Neuronal stem cell (in vitro differentiated cells): ENCODE measurements around the gene SND1.

ENCODE experiments used
- DNase-seq: peaks from one replicate; pipeline ENCODE4 v3.0.0-alpha.2; 2013; ENCODE audit warnings: low spot score
- H2AFZ ChIP-seq: one replicate; pipeline ENCODE4 v1.6.1; 2013; ENCODE audit warnings: mild to moderate bottlenecking, low read length, inconsistent platforms
- H2AK5ac ChIP-seq: 2 replicates; pipeline ENCODE4 v1.6.1; 2013; ENCODE audit warnings: low read depth, mild to moderate bottlenecking, inconsistent platforms, low read length, moderate library complexity, mixed read lengths
- H2BK120ac ChIP-seq: 2 replicates; pipeline ENCODE4 v1.6.1; 2013; ENCODE audit warnings: low read depth, mild to moderate bottlenecking, inconsistent platforms, low read length, moderate library complexity, mixed read lengths
- H2BK12ac ChIP-seq: one replicate; pipeline ENCODE4 v1.6.1; 2013; ENCODE audit warnings: low read length, inconsistent platforms
- H2BK15ac ChIP-seq: 2 replicates; pipeline ENCODE4 v1.6.1; 2013; ENCODE audit warnings: mild to moderate bottlenecking, low read length, inconsistent platforms, mixed read lengths
- H2BK5ac ChIP-seq: one replicate; pipeline ENCODE4 v1.6.1; 2013; ENCODE audit warnings: inconsistent platforms, mild to moderate bottlenecking, low read length, moderate library complexity
- H3K14ac ChIP-seq: one replicate; pipeline ENCODE4 v1.6.1; 2013; ENCODE audit warnings: low read length, inconsistent platforms
- H3K18ac ChIP-seq: 2 replicates; pipeline ENCODE4 v1.6.1; 2013; ENCODE audit warnings: low read length, inconsistent platforms
- H3K23ac ChIP-seq: 2 replicates; pipeline ENCODE4 v1.6.1; 2013; ENCODE audit warnings: low read depth, mild to moderate bottlenecking, mixed read lengths, low read length, inconsistent platforms; ENCODE audit not compliant: poor library complexity
- H3K27ac ChIP-seq: replicated peaks from 3 replicates; pipeline ENCODE4 v1.5.1; 2013; ENCODE audit warnings: low read length, inconsistent platforms
- H3K27me3 ChIP-seq, 3 experiments: 2 replicates each; pipeline ENCODE4 v1.6.1; 2013; ENCODE audit warnings: low read length in 3 of 3, mild to moderate bottlenecking in 2 of 3, inconsistent platforms in 1 of 3, low read depth in 1 of 3, mixed read lengths in 1 of 3, moderate library complexity in 1 of 3; ENCODE audit not compliant: control insufficient read depth in 3 of 3, insufficient read depth in 3 of 3
- H3K36me3 ChIP-seq, 2 donors: replicated peaks in 1 of 2; 2 replicates each; pipeline ENCODE4 v1.6.1; 2013; ENCODE audit warnings: low read length in 2 of 2; ENCODE audit not compliant: control insufficient read depth in 2 of 2, insufficient read depth in 2 of 2
- H3K4ac ChIP-seq: 2 replicates; pipeline ENCODE4 v1.6.1; 2013; ENCODE audit warnings: inconsistent platforms, mild to moderate bottlenecking, low read length, moderate library complexity
- H3K4me1 ChIP-seq, 2 donors: 1 replicate in 1 of 2; 2 replicates in 1 of 2; pipeline ENCODE4 v1.6.1; 2013; ENCODE audit warnings: low read length in 2 of 2, low read depth in 1 of 2; ENCODE audit not compliant: control insufficient read depth in 2 of 2, insufficient read depth in 1 of 2
- H3K4me2 ChIP-seq: one replicate; pipeline ENCODE4 v1.6.1; 2013; ENCODE audit warnings: mild to moderate bottlenecking, low read length, inconsistent platforms; ENCODE audit not compliant: insufficient read depth, poor library complexity, severe bottlenecking
- H3K4me3 ChIP-seq, 2 donors: 2 replicates each; pipeline ENCODE4 v1.5.1; 2013; ENCODE audit warnings: low read length in 2 of 2, mild to moderate bottlenecking in 2 of 2, inconsistent platforms in 1 of 2, moderate library complexity in 1 of 2
- H3K79me1 ChIP-seq: one replicate; pipeline ENCODE4 v1.6.1; 2013; ENCODE audit warnings: low read depth, mild to moderate bottlenecking, inconsistent platforms, low read length, moderate library complexity
- H3K9ac ChIP-seq: one replicate; pipeline ENCODE4 v1.6.1; 2013; ENCODE audit warnings: mild to moderate bottlenecking, low read depth, low read length, inconsistent platforms; ENCODE audit not compliant: poor library complexity
- H3K9me3 ChIP-seq, 2 donors: replicated peaks in 1 of 2; 2 replicates each; pipeline versions ENCODE3 to v1.6.1; 2013; ENCODE audit warnings: low read length in 2 of 2, mild to moderate bottlenecking in 2 of 2, inconsistent platforms in 1 of 2, low read depth in 1 of 2, mixed read lengths in 1 of 2, moderate library complexity in 1 of 2; ENCODE audit not compliant: control insufficient read depth in 2 of 2, insufficient read depth in 1 of 2
- H4K8ac ChIP-seq: one replicate; pipeline ENCODE4 v1.6.1; 2013; ENCODE audit warnings: low read depth, mild to moderate bottlenecking, inconsistent platforms, low read length, moderate library complexity
- H4K91ac ChIP-seq: one replicate; pipeline ENCODE4 v1.6.1; 2013; ENCODE audit warnings: low read length, low read depth, mild to moderate bottlenecking, inconsistent platforms; ENCODE audit not compliant: poor library complexity
- WGBS, 2 donors: extraction: QIAGEN DNeasy Blood & Tissue Kit; methylation state at CpG; one replicate each; pipeline ENCODE4 v1.1.7; 2013; ENCODE audit warnings: missing lambda C conversion rate in 2 of 2, mixed read lengths in 1 of 2; ENCODE audit not compliant: insufficient read length in 2 of 2, insufficient replicate concordance in 1 of 2; ENCODE audit errors: extremely low coverage in 2 of 2; 5-methylcytosine and 5-hydroxymethylcytosine counted together

SND1 gene

GRCh38 chr7:128037081-128037480, 385.1 kb downstream of the SND1 start:
- Histone ChIP-seq H2BK12ac (no peak overlapping the region), H3K4me3 (no peak overlapping the region), H3K27ac (no peak overlapping the region), H3K36me3 (no peaks in the 10 kb centered on the region), H2BK15ac (no peak overlapping the region), H3K14ac (no peak overlapping the region), H3K4ac (no peak overlapping the region), H3K23ac (no peak overlapping the region), H4K8ac (no peak overlapping the region), H3K9ac (no peak overlapping the region), H3K4me1 (peaks cover 11 to 13% of the 10 kb centered on the region in 2 donors), H3K27me3 (no peaks in the 10 kb centered on the region), H3K79me1 (no peaks in the 10 kb centered on the region), H2BK5ac (no peak overlapping the region), H3K4me2 (no peak overlapping the region), H3K18ac (no peak overlapping the region), H2AFZ (no peak overlapping the region), H2AK5ac (no peak overlapping the region), H3K9me3 (no peaks in the 10 kb centered on the region), H4K91ac (no peak overlapping the region), H2BK120ac (no peak overlapping the region)
- DNase-seq, result no peak
- WGBS, 2 donors, result no CpG with 5 or more reads among the region's 2 CpGs

- Histone ChIP-seq H3K4ac (no peak overlapping the region), H3K36me3 (no peaks in the 10 kb centered on the region), H3K4me3 (no peak overlapping the region), H3K9ac (no peak overlapping the region), H4K91ac (no peak overlapping the region), H2BK120ac (no peak overlapping the region), H3K18ac (no peak overlapping the region), H2AK5ac (no peak overlapping the region), H2BK15ac (no peak overlapping the region), H2AFZ (no peak overlapping the region), H3K9me3 (no peaks in the 10 kb centered on the region), H3K23ac (no peak overlapping the region), H3K4me2 (no peak overlapping the region), H2BK5ac (no peak overlapping the region), H3K14ac (no peak overlapping the region), H3K27me3 (no peaks in the 10 kb centered on the region), H3K27ac (no peak overlapping the region), H4K8ac (no peak overlapping the region), H3K4me1 (peaks cover 11 to 14% of the 10 kb centered on the region in 2 donors), H2BK12ac (no peak overlapping the region), H3K79me1 (no peaks in the 10 kb centered on the region)
- no peak for DNase-seq
- no CpG with 5 or more reads among the region's 8 CpGs for WGBS, 2 donors
Measured at GRCh38 chr7:128037880-128038619, 386.1 kb downstream of the SND1 start.

GRCh38 chr7:128039544-128039953, 387.6 kb downstream of the SND1 start:
- no peaks in the 10 kb centered on the region for H3K36me3 ChIP-seq
- no peaks in the 10 kb centered on the region for H3K9me3 ChIP-seq
- no peak overlapping the region for H3K23ac ChIP-seq
- no peaks in the 10 kb centered on the region for H3K27me3 ChIP-seq
- H3K4me1 ChIP-seq, result peaks cover 7 to 13% of the 10 kb centered on the region in 2 donors
- no peak overlapping the region for H2BK15ac ChIP-seq
- no peak overlapping the region for H2AFZ ChIP-seq
- no peak overlapping the region for H4K8ac ChIP-seq
- H3K9ac ChIP-seq, result no peak overlapping the region
- no peak overlapping the region for H2BK12ac ChIP-seq
- no peak overlapping the region for H3K4me2 ChIP-seq
- H3K4me3 ChIP-seq, result no peak overlapping the region
- H2AK5ac ChIP-seq, result no peak overlapping the region
- no peak overlapping the region for H3K18ac ChIP-seq
- H3K14ac ChIP-seq, result no peak overlapping the region
- no peak overlapping the region for H2BK120ac ChIP-seq
- no CpG with 5 or more reads among the region's 4 CpGs for WGBS, 2 donors
- H3K4ac ChIP-seq, result no peak overlapping the region
- no peak for DNase-seq
- no peak overlapping the region for H4K91ac ChIP-seq
- no peaks in the 10 kb centered on the region for H3K79me1 ChIP-seq
- H3K27ac ChIP-seq, result no peak overlapping the region
- no peak overlapping the region for H2BK5ac ChIP-seq

- WGBS, 2 donors, result no CpG with 5 or more reads among the region's 3 CpGs
- no peak overlapping the region for H2BK12ac ChIP-seq
Measured at GRCh38 chr7:128040205-128040604, 388.2 kb downstream of the SND1 start.

More at GRCh38 chr7:128040205-128040604, 388.2 kb downstream of the SND1 start:
- Histone ChIP-seq H3K4me1 (peaks cover 7 to 13% of the 10 kb centered on the region in 2 donors), H3K23ac (no peak overlapping the region), H3K4ac (no peak overlapping the region), H2BK5ac (no peak overlapping the region), H2BK120ac (no peak overlapping the region), H3K4me3 (no peak overlapping the region), H3K9ac (no peak overlapping the region), H3K36me3 (no peaks in the 10 kb centered on the region), H3K14ac (no peak overlapping the region), H2AK5ac (no peak overlapping the region), H3K4me2 (no peak overlapping the region), H2BK15ac (no peak overlapping the region), H4K8ac (no peak overlapping the region), H3K27me3 (no peaks in the 10 kb centered on the region), H3K18ac (no peak overlapping the region), H3K9me3 (no peaks in the 10 kb centered on the region), H3K27ac (no peak overlapping the region), H3K79me1 (no peaks in the 10 kb centered on the region), H4K91ac (no peak overlapping the region), H2AFZ (no peak overlapping the region)
- DNase-seq, result no peak
